Rectal smooth muscle tissue (tissue), 1 donor: ENCODE data around the gene EPHA10.
"Not testable (repeated sequence)": the region's sequence is repeated elsewhere in the genome, so short reads cannot be mapped to it uniquely, and the experiment has no call there.

Experiments
- H3K27ac ChIP-seq: one replicate; pipeline ENCODE4 v1.7.0; 2013; ENCODE audit warnings: low read depth, low read length, inconsistent platforms
- H3K27me3 ChIP-seq: one replicate; pipeline ENCODE4 v1.7.0; 2013; ENCODE audit warnings: low read length; ENCODE audit not compliant: control insufficient read depth, insufficient read depth
- H3K36me3 ChIP-seq: one replicate; pipeline ENCODE4 v1.7.0; 2013; ENCODE audit warnings: low read length; ENCODE audit not compliant: control insufficient read depth, insufficient read depth
- H3K4me1 ChIP-seq: one replicate; pipeline ENCODE4 v1.7.0; 2013; ENCODE audit warnings: low read length; ENCODE audit not compliant: control insufficient read depth, insufficient read depth
- H3K4me3 ChIP-seq: one replicate; pipeline ENCODE4 v1.7.0; 2013; ENCODE audit warnings: low read length
- H3K9ac ChIP-seq: one replicate; pipeline ENCODE4 v1.7.0; 2013; ENCODE audit warnings: low read length

The EPHA10 gene

GRCh38 chr1:37739222-37739621 is 25.7 kb downstream of the EPHA10 start:
- Histone ChIP-seq H3K36me3 (no peaks in the 10 kb centered on the region), H3K9ac (no peak overlapping the region), H3K27me3 (no peaks in the 10 kb centered on the region), H3K4me3 (no peak overlapping the region), H3K4me1 (no peaks in the 10 kb centered on the region), H3K27ac (no peak overlapping the region)

GRCh38 chr1:37738619-37739018 is 26.3 kb downstream of the EPHA10 start:
- not testable (repeated sequence) for H3K9ac ChIP-seq, H3K27ac ChIP-seq, H3K36me3 ChIP-seq, H3K4me3 ChIP-seq, H3K27me3 ChIP-seq, H3K4me1 ChIP-seq

GRCh38 chr1:37737975-37738374 is 26.9 kb downstream of the EPHA10 start:
- H3K9ac ChIP-seq, H3K27ac ChIP-seq, H3K36me3 ChIP-seq, H3K27me3 ChIP-seq, H3K4me1 ChIP-seq, H3K4me3 ChIP-seq: not testable (repeated sequence)

- Histone ChIP-seq H3K27me3 (no peaks in the 10 kb centered on the region), H3K27ac (no peak overlapping the region), H3K4me1 (no peaks in the 10 kb centered on the region), H3K9ac (no peak overlapping the region), H3K4me3 (peak overlapping the region; percentile 70), H3K36me3 (no peaks in the 10 kb centered on the region)
Measured at GRCh38 chr1:37734629-37735591, 30.0 kb downstream of the EPHA10 start.

- Histone ChIP-seq H3K27ac (no peak overlapping the region), H3K4me1 (no peaks in the 10 kb centered on the region), H3K36me3 (no peaks in the 10 kb centered on the region), H3K4me3 (no peak overlapping the region), H3K9ac (no peak overlapping the region), H3K27me3 (no peaks in the 10 kb centered on the region)
Measured at GRCh38 chr1:37732111-37732780, 32.7 kb downstream of the EPHA10 start.

GRCh38 chr1:37731312-37732019 is 33.5 kb downstream of the EPHA10 start:
- no peak overlapping the region for H3K27ac ChIP-seq
- H3K4me1 ChIP-seq, result no peaks in the 10 kb centered on the region
- H3K9ac ChIP-seq, result no peak overlapping the region
- no peaks in the 10 kb centered on the region for H3K36me3 ChIP-seq
- H3K27me3 ChIP-seq, result no peaks in the 10 kb centered on the region
- no peak overlapping the region for H3K4me3 ChIP-seq

GRCh38 chr1:37730376-37730775 is 34.5 kb downstream of the EPHA10 start:
- Histone ChIP-seq H3K27ac (no peak overlapping the region), H3K9ac (no peak overlapping the region), H3K27me3 (no peaks in the 10 kb centered on the region), H3K4me3 (no peak overlapping the region), H3K36me3 (no peaks in the 10 kb centered on the region), H3K4me1 (no peaks in the 10 kb centered on the region)

GRCh38 chr1:37728416-37728815 is 36.5 kb downstream of the EPHA10 start:
- Histone ChIP-seq H3K4me3 (no peak overlapping the region), H3K27ac (no peak overlapping the region), H3K4me1 (no peaks in the 10 kb centered on the region), H3K9ac (no peak overlapping the region), H3K27me3 (no peaks in the 10 kb centered on the region), H3K36me3 (no peaks in the 10 kb centered on the region)

GRCh38 chr1:37726751-37727585 is 38.0 kb downstream of the EPHA10 start:
- Histone ChIP-seq H3K27ac (no peak overlapping the region), H3K36me3 (no peaks in the 10 kb centered on the region), H3K4me1 (no peaks in the 10 kb centered on the region), H3K9ac (no peak overlapping the region), H3K27me3 (no peaks in the 10 kb centered on the region), H3K4me3 (no peak overlapping the region)

GRCh38 chr1:37725851-37726613 is 38.9 kb downstream of the EPHA10 start:
- Histone ChIP-seq H3K27ac (no peak overlapping the region), H3K9ac (no peak overlapping the region), H3K36me3 (no peaks in the 10 kb centered on the region), H3K4me1 (no peaks in the 10 kb centered on the region), H3K4me3 (no peak overlapping the region), H3K27me3 (no peaks in the 10 kb centered on the region)

GRCh38 chr1:37724575-37724974 is 40.3 kb downstream of the EPHA10 start:
- no peak overlapping the region for H3K27ac ChIP-seq
- H3K27me3 ChIP-seq, result no peaks in the 10 kb centered on the region
- no peaks in the 10 kb centered on the region for H3K36me3 ChIP-seq
- H3K4me1 ChIP-seq, result no peaks in the 10 kb centered on the region
- H3K4me3 ChIP-seq, result no peak overlapping the region
- no peak overlapping the region for H3K9ac ChIP-seq
